SK-N-MC (cell line): ENCODE data around the gene SLC9A3.

Experiments used
- EZH2 ChIP-seq: fragments of 200-600 bp; sonication (generic); IDR thresholded peaks from one replicate; pipeline ENCODE4 v1.6.1; 2017; ENCODE audit warnings: antibody characterized with exemption
- POLR2AphosphoS5 ChIP-seq: IDR thresholded peaks from 2 replicates; pipeline ENCODE4 v1.6.1; 2012; ENCODE audit warnings: mild to moderate bottlenecking, low read depth, low read length, borderline replicate concordance

GRCh38 chr5:448766-449090 lies 75.5 kb downstream of the SLC9A3 start:
- no peak for TF ChIP-seq EZH2
- no peak for TF ChIP-seq POLR2AphosphoS5
